Measurements from ENCODE around the gene CLNK.

The CLNK gene

GRCh38 chr4:10458177-10458576 is 226.4 kb downstream of the CLNK start:
- no peak for DNase-seq

GRCh38 chr4:10457255-10457801 is 227.2 kb downstream of the CLNK start, which contains the start of gene ZNF518B:
Gene ZNF518B (minus strand): TSS chr4:10457426. CDS start chr4:10446328, 11,098 bp downstream.
- peak in 37 of 56 donors; percentile 3 to 67 (median 24) for DNase-seq

- peak in 23 of 56 donors; percentile 2 to 47 (median 13) for DNase-seq
Measured at GRCh38 chr4:10456595-10457254, 227.8 kb downstream of the CLNK start.

GRCh38 chr4:10456260-10456594 is 228.3 kb downstream of the CLNK start:
- no peak for DNase-seq

GRCh38 chr4:10455133-10455532 is 229.4 kb downstream of the CLNK start:
- no peak for DNase-seq

- no peak for DNase-seq
Measured at GRCh38 chr4:10454726-10455125, 229.8 kb downstream of the CLNK start.

- no peak for DNase-seq
Measured at GRCh38 chr4:10454121-10454520, 230.4 kb downstream of the CLNK start.

- no peak for DNase-seq
Measured at GRCh38 chr4:10448991-10449390, 235.6 kb downstream of the CLNK start.

GRCh38 chr4:10442976-10443375 is 241.6 kb downstream of the CLNK start:
- DNase-seq: no peak

GRCh38 chr4:10441512-10441911 is 243.1 kb downstream of the CLNK start:
- DNase-seq: no peak

GRCh38 chr4:10438924-10439323 is 245.6 kb downstream of the CLNK start:
- no peak for DNase-seq

- no peak for DNase-seq
Measured at GRCh38 chr4:10437735-10438134, 246.8 kb downstream of the CLNK start.
